Keratinocyte (primary cell): ENCODE data around the gene MADD.

Experiments
- CTCF ChIP-seq, 3 experiments: IDR thresholded peaks in 1 of 3; conservative IDR thresholded peaks in 1 of 3; optimal IDR thresholded peaks in 1 of 3; 2 replicates in 2 of 3; 3 replicates in 1 of 3; pipeline versions ENCODE3 to v1.5.1; 2011; ENCODE audit warnings: low read length in 3 of 3, mild to moderate bottlenecking in 3 of 3, moderate library complexity in 2 of 3, control low read depth in 1 of 3, inconsistent platforms in 1 of 3; ENCODE audit not compliant: insufficient read depth in 2 of 3; ENCODE audit errors: extremely low read depth in 1 of 3
- EZH2 ChIP-seq: IDR thresholded peaks from one replicate; pipeline ENCODE4 v1.6.1; 2012; ENCODE audit warnings: inconsistent platforms, mild to moderate bottlenecking, low read length, moderate library complexity

- TF ChIP-seq CTCF (optimal IDR thresholded peaks at IDR 0.05 in 1 of 3, IDR thresholded peaks at IDR 0.05 in 1 of 3, conservative IDR thresholded peaks at IDR 0.05 in 1 of 3; ENCODE audit: extremely low read depth in 1 of 3, insufficient read depth in 2 of 3, low read length in 3 of 3): no peak
- no peak for TF ChIP-seq EZH2
Observed at GRCh38 chr11:47302853-47303252, 32.9 kb downstream of the MADD start.
